H1 (cell line): ENCODE data around the gene PGGHG. TPM values are rescaled to one million over a fixed set of nuclear protein-coding genes. Genes with fewer than 3 reads are reported as not detected.

Source experiments
- CTCF ChIA-PET: fragments of 300-600 bp; sonication (Branson Sonifier 250); formaldehyde crosslinking; loops from one replicate; lab custom pipeline; 2021; ENCODE audit not compliant: partially characterized antibody; lab: Charles Lee
- POLR2A ChIA-PET: fragments of 300-600 bp; sonication (Branson Sonifier 250); formaldehyde crosslinking; loops from one replicate; lab custom pipeline; 2021; ENCODE audit warnings: inconsistent platforms; ENCODE audit not compliant: partially characterized antibody; lab: Charles Lee
- DNase-seq, 2 experiments: peaks; one replicate each; pipeline versions ENCODE4 v3.0.0 to v3.0.0-alpha.2; 2010 to 2022; ENCODE audit warnings: low spot score in 2 of 2, low read depth in 1 of 2, mixed read lengths in 1 of 2
- FAIRE-seq: peaks from 2 replicates; lab custom pipeline; 2011; peaks lifted over from hg19 to GRCh38; lab: Jason Lieb, UNC
- H2AFZ ChIP-seq: 2 replicates; pipeline ENCODE4 v1.8.1; 2012; ENCODE audit warnings: low read length, inconsistent platforms
- H2AK5ac ChIP-seq: 2 replicates; pipeline ENCODE4 v1.6.1; 2013; ENCODE audit warnings: low read depth, low read length
- H2BK120ac ChIP-seq: replicated peaks from 2 replicates; pipeline ENCODE3; 2013; ENCODE audit warnings: low read depth, low read length, inconsistent platforms
- H2BK12ac ChIP-seq: 2 replicates; pipeline ENCODE4 v1.6.1; 2013; ENCODE audit warnings: low read depth, low read length
- H2BK15ac ChIP-seq: 2 replicates; pipeline ENCODE4 v1.6.1; 2013; ENCODE audit warnings: low read length
- H2BK20ac ChIP-seq: 2 replicates; pipeline ENCODE4 v1.6.1; 2013; ENCODE audit warnings: low read length
- H2BK5ac ChIP-seq: 2 replicates; pipeline ENCODE4 v1.6.1; 2013; ENCODE audit warnings: low read depth, low read length
- H3K14ac ChIP-seq: 2 replicates; pipeline ENCODE4 v1.6.1; 2013; ENCODE audit warnings: inconsistent platforms; ENCODE audit not compliant: insufficient read length
- H3K18ac ChIP-seq: 2 replicates; pipeline ENCODE4 v1.6.1; 2013; ENCODE audit warnings: low read length; ENCODE audit errors: extremely low read depth
- H3K23ac ChIP-seq: 2 replicates; pipeline ENCODE4 v1.6.1; 2013; ENCODE audit warnings: inconsistent platforms; ENCODE audit not compliant: insufficient read length
- H3K23me2 ChIP-seq: 2 replicates; pipeline ENCODE4 v1.6.1; 2013; ENCODE audit warnings: low read depth, low read length
- H3K27ac ChIP-seq: 2 replicates; pipeline ENCODE4 v1.6.1; 2011; ENCODE audit warnings: low read depth, low read length, inconsistent platforms
- H3K27me3 ChIP-seq, 4 experiments: replicated peaks in 1 of 4; 1 replicate in 1 of 4; 2 replicates in 3 of 4; pipeline versions ENCODE4 v1.6.1 to v1.8.1; 2011 to 2013; ENCODE audit warnings: low read length in 3 of 4, mild to moderate bottlenecking in 3 of 4, inconsistent platforms in 2 of 4, mixed read lengths in 2 of 4, moderate library complexity in 1 of 4; ENCODE audit not compliant: control insufficient read depth in 3 of 4, insufficient read depth in 3 of 4; ENCODE audit errors: extremely low read depth in 1 of 4
- H3K36me3 ChIP-seq, 4 experiments: 2 replicates each; pipeline versions ENCODE4 v1.6.1 to v1.8.1; 2011 to 2013; ENCODE audit warnings: mild to moderate bottlenecking in 4 of 4, low read length in 3 of 4, moderate library complexity in 2 of 4, control low read depth in 1 of 4, inconsistent platforms in 1 of 4; ENCODE audit not compliant: insufficient read depth in 4 of 4, control insufficient read depth in 2 of 4
- H3K4ac ChIP-seq: replicated peaks from 2 replicates; pipeline ENCODE3; 2013; ENCODE audit warnings: low read length, low read depth, mixed read lengths, inconsistent platforms; ENCODE audit not compliant: insufficient read length
- H3K4me1 ChIP-seq, 4 experiments: replicated peaks in 1 of 4; 1 replicate in 1 of 4; 2 replicates in 3 of 4; pipeline versions ENCODE4 v1.6.1 to v1.8.1; 2011 to 2013; ENCODE audit warnings: low read length in 3 of 4, inconsistent platforms in 2 of 4, mixed read lengths in 1 of 4; ENCODE audit not compliant: insufficient read depth in 4 of 4, control insufficient read depth in 3 of 4
- H3K4me2 ChIP-seq, 2 experiments: 2 replicates each; pipeline versions ENCODE4 v1.6.1 to v1.8.1; 2011 to 2013; ENCODE audit warnings: low read depth in 2 of 2, low read length in 2 of 2, control low read depth in 1 of 2, inconsistent platforms in 1 of 2, mild to moderate bottlenecking in 1 of 2; ENCODE audit not compliant: insufficient read depth in 1 of 2
- H3K4me3 ChIP-seq, 4 experiments: fragments of 200-600, 300-600 bp in 1 of 4; sonication (generic), shearing (Covaris generic), sonication (Bioruptor Twin) in 1 of 4; 2 replicates each; pipeline versions ENCODE4 v1.5.1 to v1.8.1; 2011 to 2016; ENCODE audit warnings: low read length in 4 of 4, low read depth in 3 of 4, control low read depth in 2 of 4, inconsistent platforms in 2 of 4, mild to moderate bottlenecking in 2 of 4, mixed read lengths in 1 of 4, moderate library complexity in 1 of 4; ENCODE audit not compliant: insufficient read depth in 2 of 4; ENCODE audit errors: extremely low read depth in 1 of 4
- H3K56ac ChIP-seq: replicated peaks from 2 replicates; pipeline ENCODE3; 2013; ENCODE audit warnings: low read depth, mild to moderate bottlenecking, mixed read lengths, low read length, inconsistent platforms; ENCODE audit not compliant: insufficient read length
- H3K79me1 ChIP-seq: 2 replicates; pipeline ENCODE4 v1.6.1; 2013; ENCODE audit warnings: low read depth, low read length, control low read depth
- H3K79me2 ChIP-seq, 2 experiments: 2 replicates each; pipeline versions ENCODE4 v1.6.1 to v1.8.1; 2012 to 2013; ENCODE audit warnings: low read length in 2 of 2, mild to moderate bottlenecking in 2 of 2, inconsistent platforms in 1 of 2; ENCODE audit not compliant: insufficient read depth in 2 of 2, control insufficient read depth in 1 of 2
- H3K9ac ChIP-seq, 4 experiments: replicated peaks in 1 of 4; 1 replicate in 1 of 4; 2 replicates in 3 of 4; pipeline versions ENCODE4 v1.6.1 to v1.8.1; 2011 to 2013; ENCODE audit warnings: low read depth in 3 of 4, low read length in 3 of 4, control low read depth in 2 of 4, mild to moderate bottlenecking in 2 of 4, moderate library complexity in 2 of 4, inconsistent platforms in 1 of 4; ENCODE audit errors: extremely low read depth in 1 of 4
- H3K9me3 ChIP-seq, 2 experiments: 2 replicates each; pipeline versions ENCODE4 v1.6.1 to v1.8.1; 2012 to 2013; ENCODE audit warnings: mild to moderate bottlenecking in 2 of 2, moderate library complexity in 2 of 2, control low read depth in 1 of 2, inconsistent platforms in 1 of 2, low read depth in 1 of 2, low read length in 1 of 2, mixed read lengths in 1 of 2; ENCODE audit not compliant: insufficient read depth in 2 of 2
- H4K20me1 ChIP-seq, 2 experiments: replicated peaks in 1 of 2; 2 replicates each; pipeline versions ENCODE3 to v1.8.1; 2011 to 2013; ENCODE audit warnings: inconsistent platforms in 2 of 2, low read length in 2 of 2, mild to moderate bottlenecking in 1 of 2; ENCODE audit not compliant: insufficient read depth in 2 of 2, control insufficient read depth in 1 of 2
- H4K5ac ChIP-seq: 2 replicates; pipeline ENCODE4 v1.6.1; 2013; ENCODE audit warnings: low read length, low read depth, mixed read lengths, inconsistent platforms; ENCODE audit not compliant: insufficient read length
- H4K8ac ChIP-seq: 2 replicates; pipeline ENCODE4 v1.8.0; 2013; ENCODE audit warnings: mild to moderate bottlenecking, moderate library complexity, low read length, inconsistent platforms; ENCODE audit not compliant: insufficient read depth; ENCODE audit errors: extremely low read depth
- H4K91ac ChIP-seq: replicated peaks from 2 replicates; pipeline ENCODE3; 2013; ENCODE audit warnings: low read length, mixed read lengths, inconsistent platforms; ENCODE audit not compliant: insufficient read length
- CEBPB ChIP-seq: IDR thresholded peaks from 2 replicates; pipeline ENCODE4 v1.6.1; 2012; ENCODE audit warnings: low read depth, low read length
- FOSL1 ChIP-seq: IDR thresholded peaks from 2 replicates; pipeline ENCODE4 v1.6.1; 2011; ENCODE audit warnings: mild to moderate bottlenecking, low read depth, low read length, moderate library complexity; ENCODE audit not compliant: insufficient read depth
- GABPA ChIP-seq: IDR thresholded peaks from 2 replicates; pipeline ENCODE4 v1.6.1; 2011; ENCODE audit warnings: mild to moderate bottlenecking, low read length, moderate library complexity, borderline replicate concordance; ENCODE audit not compliant: insufficient read depth
- POLR2A ChIP-seq, 2 experiments: IDR thresholded peaks; 1 replicate in 1 of 2; 2 replicates in 1 of 2; pipeline ENCODE4 v1.6.1; 2011; ENCODE audit warnings: low read depth in 2 of 2, low read length in 2 of 2, mild to moderate bottlenecking in 2 of 2; ENCODE audit errors: control extremely low read depth in 1 of 2
- RBBP5 ChIP-seq: IDR thresholded peaks from 2 replicates; pipeline ENCODE4 v1.7.1; 2012; ENCODE audit warnings: low read depth, mild to moderate bottlenecking, inconsistent platforms, low read length, moderate library complexity, borderline replicate concordance
- RFX5 ChIP-seq: IDR thresholded peaks from 2 replicates; pipeline ENCODE4 v1.6.1; 2011; ENCODE audit warnings: low read depth, low read length, improper control_type of control experiment, borderline replicate concordance
- SAP30 ChIP-seq: fragments of 300-600 bp; sonication (generic); IDR thresholded peaks from 2 replicates; pipeline ENCODE4 v1.7.1; 2012; ENCODE audit warnings: low read length, moderate library complexity, mild to moderate bottlenecking, inconsistent platforms; ENCODE audit not compliant: insufficient read depth, insufficient replicate concordance
- SP1 ChIP-seq: IDR thresholded peaks from 2 replicates; pipeline ENCODE4 v1.6.1; 2011; ENCODE audit warnings: low read depth, low read length
- TAF1 ChIP-seq: IDR thresholded peaks from 2 replicates; pipeline ENCODE4 v1.6.1; 2011; ENCODE audit warnings: mild to moderate bottlenecking, low read depth, low read length
- TBP ChIP-seq: IDR thresholded peaks from 2 replicates; pipeline ENCODE4 v1.6.1; 2011; ENCODE audit warnings: low read depth, low read length, improper control_type of control experiment
- TCF12 ChIP-seq: IDR thresholded peaks from 2 replicates; pipeline ENCODE4 v1.6.1; 2011; ENCODE audit warnings: low read depth, mild to moderate bottlenecking, low read length
- WGBS, 2 experiments: shearing (Covaris generic) in 1 of 2; methylation state at CpG; one replicate each; pipeline versions ENCODE4 v1.1.6 to v1.1.7; 2013 to 2015; ENCODE audit warnings: low lambda C conversion rate in 2 of 2, mixed read lengths in 2 of 2, inconsistent platforms in 1 of 2, low coverage in 1 of 2, missing lambda C conversion rate in 1 of 2; ENCODE audit not compliant: insufficient replicate concordance in 2 of 2, insufficient coverage in 1 of 2, insufficient read length in 1 of 2; ENCODE audit errors: extremely low coverage in 1 of 2, missing lambda C conversion rate in 1 of 2; 5-methylcytosine and 5-hydroxymethylcytosine counted together
- polyA plus RNA-seq, 7 experiments: library from polyadenylated mRNA; depleted of rRNA in 3 of 7; stranded (reverse) in 5 of 7; unstranded in 2 of 7; fragments of >200 nt in 5 of 7; fragments of 200-250 nt in 2 of 7; gene quantifications; 1 replicate in 5 of 7; 2 replicates in 1 of 7; 4 replicates in 1 of 7; pipeline versions ENCODE4 v1.2.1 to v1.2.3, GENCODE V29; 2011 to 2013; ENCODE audit warnings: missing spikeins in 2 of 7, mixed read lengths in 2 of 7
- total RNA-seq: library from RNA; stranded (reverse); fragmentation: NEBNext Ultra II Directional; extraction: Animal tissue kit (Norgen Biotek cat#: 25700); gene quantifications from 2 replicates; pipeline ENCODE4 v1.2.1, GENCODE V29; 2021

Gene PGGHG
- total and polyA plus RNA-seq, 2 of the 8 experiments (the other 6 are each of a cell fraction or from before 2014, with no cell fraction given): 34.8 to 60.7 TPM

- Histone ChIP-seq H4K5ac (peak overlapping the region; percentile 91), H3K79me2 (no peaks in the 10 kb centered on the region), H2BK5ac (peak overlapping the region; percentile 92), H3K27ac (peak overlapping the region; percentile 76), H3K14ac (no peak overlapping the region), H2AFZ (0 out of 2 replicates have a peak overlapping the region, but pooled peaks have one; percentile 30), H3K56ac (no peak overlapping the region), H2BK15ac (peak overlapping the region; percentile 13; the same call in 1 of the 2 replicates), H3K36me3 (no peaks in the 10 kb centered on the region), H3K4me2 (peak overlapping the region; percentile 49 to 75), H3K18ac (peak overlapping the region; percentile 89), H3K23ac (no peak overlapping the region), H3K4me1 (peaks cover 7 to 25% (median 18%) of the 10 kb centered on the region in 4 experiments), H4K20me1 (no peaks in the 10 kb centered on the region), H4K8ac (no peak overlapping the region), H2BK12ac (peak overlapping the region; percentile 78), H3K4ac (peak overlapping the region; percentile 82), H3K23me2 (no peaks in the 10 kb centered on the region), H3K9me3 (peaks cover 9 to 11% of the 10 kb centered on the region in 2 experiments; a peak in 3 of 4 replicates), H2BK20ac (peak overlapping the region; percentile 73), H2BK120ac (peak overlapping the region; percentile 91), H3K27me3 (no peaks in the 10 kb centered on the region), H4K91ac (peak overlapping the region; percentile 99), H3K79me1 (no peaks in the 10 kb centered on the region), H3K9ac (peak overlapping the region in 3 of 4 experiments; percentile 14 to 51 (median 32); a peak in 3 of 7 replicates), H2AK5ac (0 out of 2 replicates have a peak overlapping the region, but pooled peaks have one; percentile 66), H3K4me3 (peak overlapping the region in 3 of 4 experiments; percentile 7 to 39 (median 23); a peak in 5 of 8 replicates)
- 26% methylated on average over 25 of the region's 25 CpGs; no CpG with 5 or more reads in 1 of the 2 experiments for WGBS, 2 experiments
- ChIA-PET CTCF (interaction anchor here (0.7 to 1.6 kb wide), 6 partner anchors 17 to 109 kb away, joined by 3 to 4 read pairs (median 3); no protein-coding TSS in a partner anchor), POLR2A (interaction anchor here (0.8 to 2.5 kb wide), 10 partner anchors 10 to 73 kb away, joined by 3 to 17 read pairs (median 4); partner anchors contain the start of gene IFITM3)
- FAIRE-seq (peak; percentile 71), DNase-seq (peak in 1 of 2 experiments; percentile 74)
- TF ChIP-seq RBBP5: peak; percentile 70; the same call in 1 of the 2 replicates
- peak; percentile 59; the same call in 1 of the 2 replicates for TF ChIP-seq TBP
- peak; percentile 74 for TF ChIP-seq TAF1
- no peak for TF ChIP-seq GABPA
- peak; percentile 54; the same call in 1 of the 2 replicates for TF ChIP-seq SP1
- TF ChIP-seq SAP30: no peak
- peak in 1 of 2 experiments; percentile 70; a peak in 2 of 3 replicates for TF ChIP-seq POLR2A (IDR thresholded peaks at IDR 0.05; ENCODE audit: control extremely low read depth in 1 of 2, low read depth in 2 of 2, low read length in 2 of 2)
- TF ChIP-seq TCF12: 0 out of 2 replicates have a peak, but pooled peaks have one; percentile 51
- TF ChIP-seq FOSL1: no peak
- TF ChIP-seq RFX5: no peak
- peak; percentile 49; the same call in 1 of the 2 replicates for TF ChIP-seq CEBPB
These were observed 45.5 kb downstream of the PGGHG start for GRCh38 chr11:334264-334994.
